Stimulated activated CD4-positive, alpha-beta T cell treated with anti-CD3 and anti-CD28 coated beads, Interleukin-1b, Interleukin-23, amount 100 ng/mL, for 48 hours (primary cell): Measurements from ENCODE around the gene PAPPA2.
"Not testable (repeated sequence)": the region's sequence is repeated elsewhere in the genome, so short reads cannot be mapped to it uniquely, and the experiment has no call there.

Experiments used
- DNase-seq: peaks from one replicate; pipeline ENCODE4 v3.0.0-alpha.2; 2020

PAPPA2 gene

GRCh38 chr1:176605176-176605575 lies 142.2 kb downstream of the PAPPA2 start:
- no peak for DNase-seq

GRCh38 chr1:176609556-176610408 lies 146.8 kb downstream of the PAPPA2 start:
- no peak for DNase-seq

GRCh38 chr1:176612791-176613190 lies 149.8 kb downstream of the PAPPA2 start:
- DNase-seq: no peak

GRCh38 chr1:176617881-176618280 lies 154.9 kb downstream of the PAPPA2 start:
- no peak for DNase-seq

- DNase-seq: no peak
Measured at GRCh38 chr1:176619261-176619660, 156.3 kb downstream of the PAPPA2 start.

- no peak for DNase-seq
Measured at GRCh38 chr1:176625365-176625764, 162.4 kb downstream of the PAPPA2 start.

GRCh38 chr1:176626572-176627061 lies 163.6 kb downstream of the PAPPA2 start:
- DNase-seq: no peak

GRCh38 chr1:176628775-176629174 lies 165.8 kb downstream of the PAPPA2 start:
- DNase-seq: no peak

- DNase-seq: not testable (repeated sequence)
Measured at GRCh38 chr1:176634733-176635132, 171.8 kb downstream of the PAPPA2 start.

GRCh38 chr1:176638713-176639526 lies 175.9 kb downstream of the PAPPA2 start:
- DNase-seq: no peak

GRCh38 chr1:176643536-176643935 lies 180.6 kb downstream of the PAPPA2 start:
- DNase-seq: no peak

GRCh38 chr1:176648556-176648955 lies 185.6 kb downstream of the PAPPA2 start:
- DNase-seq: no peak

- no peak for DNase-seq
Measured at GRCh38 chr1:176656257-176656995, 193.5 kb downstream of the PAPPA2 start.

GRCh38 chr1:176669782-176670181 lies 206.8 kb downstream of the PAPPA2 start:
- no peak for DNase-seq

GRCh38 chr1:176670853-176671252 lies 207.9 kb downstream of the PAPPA2 start:
- DNase-seq: no peak

- no peak for DNase-seq
Measured at GRCh38 chr1:176682830-176683535, 220.0 kb downstream of the PAPPA2 start.

- no peak for DNase-seq
Measured at GRCh38 chr1:176691251-176692228, 228.6 kb downstream of the PAPPA2 start.

GRCh38 chr1:176692431-176692830 lies 229.5 kb downstream of the PAPPA2 start:
- DNase-seq: no peak

GRCh38 chr1:176692988-176693696 lies 230.2 kb downstream of the PAPPA2 start:
- DNase-seq: no peak

- no peak for DNase-seq
Measured at GRCh38 chr1:176693697-176694329, 230.8 kb downstream of the PAPPA2 start.
